Right lobe of liver (tissue), 4 donors: ENCODE results near the gene XRRA1.

Experiments used
- POLR2A ChIP-seq: fragments of 450-650 bp; IDR thresholded peaks from one replicate; pipeline ENCODE4 v1.6.1; 2017; ENCODE audit warnings: antibody characterized with exemption, mild to moderate bottlenecking
- TF ChIP-seq, protein P1 (sequence below), 4 donors: fragments of 200-600 bp in 3 of 4; fragments of 450-650 bp in 1 of 4; IDR thresholded peaks; one replicate each; pipeline versions ENCODE4 v1.5.1 to v1.8.0; 2016 to 2022; ENCODE audit warnings: antibody characterized with exemption in 4 of 4, mild to moderate bottlenecking in 2 of 4
- donor health status: DM: no; HTN: no; CAD: no.
- donor health status: DM: no; HTN: no; CAD: no.
- donor health status: DM: no; HTN: yes; CAD: no.

DNA sequence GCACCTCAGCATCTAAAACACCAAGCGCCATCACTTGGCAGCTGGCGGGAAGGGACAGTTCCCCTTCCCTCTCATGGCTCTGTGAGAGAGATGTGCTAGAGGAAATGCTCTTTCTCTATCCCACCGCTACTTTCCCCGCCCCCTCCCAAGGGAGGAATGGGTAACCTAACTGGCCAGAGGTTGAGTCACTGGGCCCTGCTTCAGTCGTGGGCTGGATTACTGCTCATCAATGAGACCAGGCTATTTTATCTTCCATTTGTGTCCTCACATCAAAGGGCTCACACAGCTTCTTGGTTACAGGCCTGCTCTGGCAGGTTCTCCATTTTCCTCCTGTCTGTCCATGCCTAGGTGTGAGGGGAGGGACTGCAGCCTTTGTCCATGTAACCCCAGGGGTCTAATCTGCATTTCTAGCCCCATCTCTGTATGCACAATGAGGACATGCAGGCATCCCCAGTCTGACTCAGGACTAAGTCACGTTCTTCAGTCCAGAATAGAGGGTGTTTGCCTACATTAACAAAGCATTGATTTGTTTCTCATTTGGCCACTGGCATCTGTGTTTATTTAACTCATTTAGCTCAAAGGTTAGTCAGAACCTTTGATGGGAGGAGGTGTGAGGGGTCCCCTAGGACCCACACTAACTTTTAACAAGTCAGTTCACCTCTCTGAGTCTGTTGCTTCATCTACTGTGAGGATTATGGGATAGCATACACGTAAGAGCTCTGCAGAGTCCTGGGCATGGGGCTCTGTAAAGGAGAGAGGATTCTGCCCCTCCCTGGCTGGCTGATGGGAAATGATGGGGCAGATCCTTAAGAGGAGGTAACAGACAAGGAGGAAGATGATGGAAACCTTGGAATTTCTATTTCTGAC, 99.1 kb downstream of the XRRA1 start:
- TF ChIP-seq, protein P1, sequence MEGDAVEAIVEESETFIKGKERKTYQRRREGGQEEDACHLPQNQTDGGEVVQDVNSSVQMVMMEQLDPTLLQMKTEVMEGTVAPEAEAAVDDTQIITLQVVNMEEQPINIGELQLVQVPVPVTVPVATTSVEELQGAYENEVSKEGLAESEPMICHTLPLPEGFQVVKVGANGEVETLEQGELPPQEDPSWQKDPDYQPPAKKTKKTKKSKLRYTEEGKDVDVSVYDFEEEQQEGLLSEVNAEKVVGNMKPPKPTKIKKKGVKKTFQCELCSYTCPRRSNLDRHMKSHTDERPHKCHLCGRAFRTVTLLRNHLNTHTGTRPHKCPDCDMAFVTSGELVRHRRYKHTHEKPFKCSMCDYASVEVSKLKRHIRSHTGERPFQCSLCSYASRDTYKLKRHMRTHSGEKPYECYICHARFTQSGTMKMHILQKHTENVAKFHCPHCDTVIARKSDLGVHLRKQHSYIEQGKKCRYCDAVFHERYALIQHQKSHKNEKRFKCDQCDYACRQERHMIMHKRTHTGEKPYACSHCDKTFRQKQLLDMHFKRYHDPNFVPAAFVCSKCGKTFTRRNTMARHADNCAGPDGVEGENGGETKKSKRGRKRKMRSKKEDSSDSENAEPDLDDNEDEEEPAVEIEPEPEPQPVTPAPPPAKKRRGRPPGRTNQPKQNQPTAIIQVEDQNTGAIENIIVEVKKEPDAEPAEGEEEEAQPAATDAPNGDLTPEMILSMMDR (IDR thresholded peaks at IDR 0.05): no peak
- TF ChIP-seq POLR2A: no peak
